Gastrocnemius medialis (tissue), 4 donors: ENCODE measurements around the gene NTM. TPM values are rescaled to one million over a fixed set of nuclear protein-coding genes. Genes with fewer than 3 reads are reported as not detected.

ENCODE experiments used
- ATAC-seq, 2 donors: fragments of 150-250 bp; one replicate each; pipeline ENCODE4 v1.9.1; 2016
- DNase-seq, 2 donors: peaks; one replicate each; pipeline ENCODE4 v3.0.0-alpha.2; 2019
- H3K27ac ChIP-seq, 4 donors: fragments of 200-600 bp; sonication (generic); 1 replicate in 1 of 4; 2 replicates in 3 of 4; pipeline ENCODE4 v1.5.1; 2016 to 2018; ENCODE audit warnings: mild to moderate bottlenecking in 2 of 4, moderate library complexity in 1 of 4
- H3K27me3 ChIP-seq, 3 donors: fragments of 200-600 bp; sonication (generic) in 2 of 3; 1 replicate in 1 of 3; 2 replicates in 2 of 3; pipeline versions ENCODE4 v1.5.1 to v1.6.0; 2016 to 2019; ENCODE audit warnings: mild to moderate bottlenecking in 1 of 3, moderate library complexity in 1 of 3
- H3K36me3 ChIP-seq, 2 donors: fragments of 200-600 bp; sonication (generic) in 1 of 2; one replicate each; pipeline ENCODE4 v1.5.1; 2017 to 2018
- H3K4me1 ChIP-seq, 2 donors: fragments of 200-600 bp; sonication (generic) in 1 of 2; one replicate each; pipeline ENCODE4 v1.5.1; 2016 to 2017; ENCODE audit warnings: mild to moderate bottlenecking in 2 of 2
- H3K4me3 ChIP-seq, 4 donors: fragments of 200-600 bp; sonication (generic) in 3 of 4; 1 replicate in 1 of 4; 2 replicates in 3 of 4; pipeline ENCODE4 v1.5.1; 2016 to 2019; ENCODE audit warnings: mild to moderate bottlenecking in 2 of 4
- H3K9me3 ChIP-seq, 3 donors: fragments of 200-600 bp; sonication (generic) in 2 of 3; 1 replicate in 1 of 3; 2 replicates in 2 of 3; pipeline ENCODE4 v1.5.1; 2016 to 2019
- POLR2A ChIP-seq, 2 donors: fragments of 450-650 bp; IDR thresholded peaks; one replicate each; pipeline ENCODE4 v1.6.1; 2017; ENCODE audit warnings: antibody characterized with exemption in 2 of 2, mild to moderate bottlenecking in 2 of 2, moderate library complexity in 2 of 2
- in situ Hi-C, 4 donors: fragments of 200-750 bp; cut with MboI; loops; one replicate each; pipeline versions ENCODE4 v1.15.0 to v1.8.0; 2017; ENCODE audit warnings: low sequenced_read_pairs in 4 of 4
- intact Hi-C: fragments of 100-400 bp; cut with DNase I; formaldehyde crosslinking; loops from one replicate; pipeline ENCODE4 v1.15.1; 2023; ENCODE audit warnings: low total_unique reads
- total RNA-seq, 4 donors: library from RNA; depleted of rRNA; stranded (reverse); fragments of >200 nt; gene quantifications; one replicate each; pipeline versions ENCODE4 v1.1.0 to v1.2.3, GENCODE V29; 2016
- TF ChIP-seq, protein P1 (sequence below), 5 experiments: fragments of 450-650 bp in 3 of 5; fragments of 200-600 bp in 2 of 5; sonication (generic) in 2 of 5; IDR thresholded peaks in 4 of 5; conservative IDR thresholded peaks in 1 of 5; 1 replicate in 4 of 5; 2 replicates in 1 of 5; pipeline ENCODE4 v1.5.1; 2016 to 2019; ENCODE audit warnings: antibody characterized with exemption in 5 of 5, mild to moderate bottlenecking in 3 of 5, moderate library complexity in 3 of 5

NTM gene
- total RNA-seq, 4 donors from 2014 or later: 0.69 TPM; not detected in 3

DNA sequence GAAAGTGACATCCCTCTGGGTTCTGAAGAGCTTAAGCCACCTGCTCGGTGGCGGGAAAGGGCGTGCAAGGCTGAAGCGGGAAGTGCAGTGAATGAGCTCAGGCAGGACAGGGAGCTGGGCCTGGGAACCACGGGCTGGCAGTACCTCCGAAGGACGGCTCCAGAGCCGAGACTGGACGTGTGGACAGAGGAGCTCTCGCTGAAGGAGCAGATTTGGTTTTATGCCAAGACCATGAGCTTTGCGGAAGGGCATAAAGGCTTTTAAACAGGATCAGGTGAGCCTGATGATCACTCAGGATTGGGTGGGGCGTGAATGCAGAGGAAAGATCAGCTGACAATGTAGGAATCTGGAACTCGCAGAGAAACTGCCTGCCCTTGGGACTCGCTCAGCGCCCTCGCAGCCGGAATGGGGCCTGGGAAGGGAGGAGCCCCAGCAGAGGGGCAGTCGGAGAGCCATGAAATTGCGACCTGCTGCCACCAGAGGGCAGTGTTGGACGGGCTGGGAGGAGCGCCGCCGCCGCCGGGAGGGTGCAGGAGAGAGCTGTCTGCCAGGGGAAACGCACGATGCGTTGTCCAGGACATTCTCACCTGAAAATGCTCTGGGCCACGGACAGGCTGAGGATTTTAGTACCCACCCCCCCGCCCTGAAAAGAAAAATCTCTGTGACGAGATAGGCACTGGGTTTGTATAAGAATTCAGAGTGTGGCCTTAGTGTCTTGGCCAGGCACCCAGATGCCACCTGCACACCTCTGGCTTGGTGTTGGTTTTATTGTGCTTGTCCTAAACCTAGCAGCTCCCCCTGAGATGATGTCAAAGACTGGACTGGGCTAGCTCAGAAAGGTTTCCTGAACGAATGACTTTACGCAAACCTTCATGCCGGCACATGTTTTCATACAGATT is 324.4 kb downstream of the NTM start:
- Histone ChIP-seq H3K27me3 (peaks cover 0 to 5% (median 3%) of the 10 kb centered on the region in 3 donors), H3K27ac (no peak overlapping the region), H3K9me3 (no peaks in the 10 kb centered on the region), H3K4me1 (no peaks in the 10 kb centered on the region), H3K4me3 (peak overlapping the region in 1 of 4 donors; percentile 27), H3K36me3 (no peaks in the 10 kb centered on the region)
- in situ Hi-C loops (no loop called here), intact Hi-C loops (no loop called here)
- peak; percentile 38 to 57 for DNase-seq
- peak; percentile 73 to 87 for ATAC-seq
- TF ChIP-seq POLR2A (IDR thresholded peaks at IDR 0.05): no peak
- TF ChIP-seq, protein P1, sequence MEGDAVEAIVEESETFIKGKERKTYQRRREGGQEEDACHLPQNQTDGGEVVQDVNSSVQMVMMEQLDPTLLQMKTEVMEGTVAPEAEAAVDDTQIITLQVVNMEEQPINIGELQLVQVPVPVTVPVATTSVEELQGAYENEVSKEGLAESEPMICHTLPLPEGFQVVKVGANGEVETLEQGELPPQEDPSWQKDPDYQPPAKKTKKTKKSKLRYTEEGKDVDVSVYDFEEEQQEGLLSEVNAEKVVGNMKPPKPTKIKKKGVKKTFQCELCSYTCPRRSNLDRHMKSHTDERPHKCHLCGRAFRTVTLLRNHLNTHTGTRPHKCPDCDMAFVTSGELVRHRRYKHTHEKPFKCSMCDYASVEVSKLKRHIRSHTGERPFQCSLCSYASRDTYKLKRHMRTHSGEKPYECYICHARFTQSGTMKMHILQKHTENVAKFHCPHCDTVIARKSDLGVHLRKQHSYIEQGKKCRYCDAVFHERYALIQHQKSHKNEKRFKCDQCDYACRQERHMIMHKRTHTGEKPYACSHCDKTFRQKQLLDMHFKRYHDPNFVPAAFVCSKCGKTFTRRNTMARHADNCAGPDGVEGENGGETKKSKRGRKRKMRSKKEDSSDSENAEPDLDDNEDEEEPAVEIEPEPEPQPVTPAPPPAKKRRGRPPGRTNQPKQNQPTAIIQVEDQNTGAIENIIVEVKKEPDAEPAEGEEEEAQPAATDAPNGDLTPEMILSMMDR (IDR thresholded peaks at IDR 0.05 in 4 of 5, conservative IDR thresholded peaks at IDR 0.05 in 1 of 5): peak; percentile 53 to 86 (median 69)

DNA sequence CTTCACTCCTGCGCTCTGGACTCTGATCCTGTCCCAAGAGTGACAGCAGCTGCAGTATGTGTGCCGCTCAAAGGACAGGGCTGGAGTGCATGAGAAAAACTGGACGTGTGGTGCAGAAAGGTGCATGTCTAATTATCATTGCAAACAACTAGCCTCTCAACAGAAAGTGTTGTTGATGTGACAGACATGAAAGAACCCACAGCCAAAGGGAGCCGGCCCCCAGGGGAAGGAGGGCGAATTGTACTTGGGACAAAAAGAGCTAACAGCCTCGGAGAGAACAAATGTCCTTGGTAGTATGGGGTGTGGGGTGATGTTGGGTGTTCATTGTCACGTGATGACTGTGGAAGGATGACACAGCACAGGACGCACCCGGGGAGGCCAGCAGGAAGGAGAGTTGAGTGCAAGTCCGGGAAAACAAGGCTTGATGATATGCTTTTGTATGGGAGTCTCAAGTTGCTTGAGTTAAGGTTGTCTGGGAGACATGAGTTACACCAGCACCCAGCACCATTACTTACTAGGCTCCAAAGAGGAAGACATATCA is 325.5 kb downstream of the NTM start:
- in situ Hi-C loops (no loop called here), intact Hi-C loops (no loop called here)
- ATAC-seq (no peak), DNase-seq (no peak)
- no peak overlapping the region for H3K27ac ChIP-seq
- no peak overlapping the region for H3K4me3 ChIP-seq
- H3K27me3 ChIP-seq: peaks cover 0 to 4% (median 0%) of the 10 kb centered on the region in 3 donors
- no peak for TF ChIP-seq POLR2A (IDR thresholded peaks at IDR 0.05)
- no peaks in the 10 kb centered on the region for H3K4me1 ChIP-seq
- no peaks in the 10 kb centered on the region for H3K9me3 ChIP-seq
- no peaks in the 10 kb centered on the region for H3K36me3 ChIP-seq

DNA sequence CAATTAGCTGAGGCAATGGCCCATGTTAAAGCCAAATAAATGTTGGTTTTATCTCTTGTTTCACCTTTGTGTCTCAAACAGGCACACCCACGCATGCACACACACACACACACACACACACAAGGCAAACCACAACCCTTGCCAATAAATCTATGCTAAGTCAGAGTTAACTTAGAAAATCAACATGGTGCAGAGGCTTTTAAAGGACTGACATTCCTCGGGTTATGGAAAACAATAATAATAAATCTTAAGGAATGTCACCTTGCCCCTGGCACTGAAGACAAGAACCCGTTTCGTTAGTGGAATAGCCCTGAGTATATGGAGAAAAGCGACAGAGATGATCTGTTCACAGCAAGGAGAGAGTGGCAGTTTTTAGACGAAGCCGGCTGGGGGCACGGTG is 326.3 kb downstream of the NTM start:
- in situ Hi-C loops (no loop called here), intact Hi-C loops (no loop called here)
- H3K4me3 ChIP-seq: no peak overlapping the region
- H3K27ac ChIP-seq: no peak overlapping the region
- H3K36me3 ChIP-seq: no peaks in the 10 kb centered on the region
- H3K27me3 ChIP-seq: no peaks in the 10 kb centered on the region
- no peaks in the 10 kb centered on the region for H3K9me3 ChIP-seq
- ATAC-seq (no peak), DNase-seq (no peak)
- no peaks in the 10 kb centered on the region for H3K4me1 ChIP-seq
- TF ChIP-seq POLR2A (IDR thresholded peaks at IDR 0.05): no peak
- TF ChIP-seq, protein P1 (IDR thresholded peaks at IDR 0.05 in 4 of 5, conservative IDR thresholded peaks at IDR 0.05 in 1 of 5): no peak

DNA sequence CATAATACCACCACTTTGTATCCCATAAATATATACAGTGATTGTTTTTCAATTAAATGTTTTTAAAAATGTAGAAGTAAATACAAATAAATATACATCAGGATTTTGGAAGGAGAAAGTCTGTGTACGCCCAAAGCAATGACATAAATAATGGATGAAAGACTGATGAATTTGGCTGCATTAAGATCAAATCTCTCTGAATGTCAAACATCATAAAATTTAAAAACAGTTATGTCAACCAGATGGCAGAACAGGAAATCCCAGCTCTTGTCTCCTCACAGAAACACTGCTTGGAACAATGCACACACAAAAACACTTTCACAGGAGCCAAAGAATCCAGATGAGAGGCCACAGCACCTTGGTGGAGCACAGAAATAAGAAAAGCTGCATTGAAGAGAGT is 332.9 kb downstream of the NTM start:
- no peak for DNase-seq
- no peak overlapping the region for H3K27ac ChIP-seq
- no peaks in the 10 kb centered on the region for H3K9me3 ChIP-seq
- intact Hi-C loops: no loop called here
- TF ChIP-seq, protein P1 (IDR thresholded peaks at IDR 0.05 in 4 of 5, conservative IDR thresholded peaks at IDR 0.05 in 1 of 5): no peak
- no peak for TF ChIP-seq POLR2A (IDR thresholded peaks at IDR 0.05)
- H3K4me3 ChIP-seq: no peak overlapping the region
- no peaks in the 10 kb centered on the region for H3K4me1 ChIP-seq
- no peaks in the 10 kb centered on the region for H3K36me3 ChIP-seq
- ATAC-seq: no peak
- no peaks in the 10 kb centered on the region for H3K27me3 ChIP-seq
- in situ Hi-C loops: loop anchor here in 1 of 4 donors (10.0 kb wide), 1 partner anchor 61 kb away; no protein-coding TSS in a partner anchor

DNA sequence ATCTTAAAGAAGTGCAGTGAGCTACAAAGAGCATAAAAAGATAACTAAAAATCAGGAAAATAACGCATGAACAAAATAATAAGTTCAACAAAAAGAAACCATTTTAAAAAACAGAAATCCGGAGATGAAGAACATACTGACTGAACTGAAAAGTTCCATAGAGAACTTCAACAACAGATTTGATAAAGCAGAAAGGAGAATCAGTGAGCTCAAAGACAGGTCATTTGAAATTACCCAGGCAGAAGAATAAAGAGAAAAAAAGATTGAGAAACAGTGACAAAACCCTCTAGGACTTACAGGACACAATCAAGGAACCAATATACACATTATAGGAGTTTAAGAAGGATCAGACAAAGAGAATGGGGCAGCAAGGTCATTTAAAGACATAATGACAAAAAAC is 334.3 kb downstream of the NTM start:
- DNase-seq: no peak
- Histone ChIP-seq H3K36me3 (no peaks in the 10 kb centered on the region), H3K9me3 (no peaks in the 10 kb centered on the region), H3K4me1 (no peaks in the 10 kb centered on the region), H3K27ac (no peak overlapping the region), H3K4me3 (no peak overlapping the region), H3K27me3 (no peaks in the 10 kb centered on the region)
- no peak for ATAC-seq
- intact Hi-C loops: no loop called here
- in situ Hi-C loops: loop anchor here in 1 of 4 donors (10.0 kb wide), 1 partner anchor 60 kb away; no protein-coding TSS in a partner anchor
- TF ChIP-seq, protein P1 (IDR thresholded peaks at IDR 0.05 in 4 of 5, conservative IDR thresholded peaks at IDR 0.05 in 1 of 5): no peak
- no peak for TF ChIP-seq POLR2A (IDR thresholded peaks at IDR 0.05)
